CD4-positive, alpha-beta T cell treated with Interleukin-6 for 4 hours (primary cell): ENCODE results near the gene PRKAA1.
"Not testable (repeated sequence)": the region's sequence is repeated elsewhere in the genome, so short reads cannot be mapped to it uniquely, and the experiment has no call there.

ENCODE experiments used
- DNase-seq: peaks from one replicate; pipeline ENCODE4 v3.0.0-alpha.2; 2020; ENCODE audit warnings: mixed read lengths

Gene PRKAA1

DNA sequence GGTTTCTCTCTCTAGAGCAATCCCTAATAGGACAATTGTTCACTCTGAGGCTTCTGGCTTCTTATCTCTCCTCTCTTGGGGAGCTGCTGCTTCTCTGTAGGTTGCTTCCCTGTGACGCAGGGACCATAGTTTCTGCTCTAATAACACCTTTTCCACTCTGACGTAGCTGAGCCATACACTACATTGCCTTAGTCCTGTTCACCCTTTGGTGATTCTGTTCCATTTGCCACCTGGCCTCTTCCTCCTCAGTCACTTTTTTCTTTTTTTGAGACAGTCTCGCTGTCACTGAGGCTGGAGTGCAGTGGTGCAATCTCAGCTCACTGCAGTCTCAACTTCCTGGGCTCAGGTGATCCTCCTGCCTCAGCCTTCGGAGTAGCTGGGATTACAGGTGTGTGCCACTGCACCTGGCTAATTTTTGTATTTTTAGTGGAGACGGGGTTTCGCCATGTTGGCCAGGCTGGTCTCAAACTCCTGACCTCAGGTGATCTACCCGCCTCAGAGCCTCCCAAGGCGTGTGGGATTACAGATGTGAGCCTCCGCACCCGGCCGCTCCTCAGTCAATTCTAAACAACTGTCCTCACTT, 27.4 kb upstream of the PRKAA1 start:
- DNase-seq, result not testable (repeated sequence)

DNA sequence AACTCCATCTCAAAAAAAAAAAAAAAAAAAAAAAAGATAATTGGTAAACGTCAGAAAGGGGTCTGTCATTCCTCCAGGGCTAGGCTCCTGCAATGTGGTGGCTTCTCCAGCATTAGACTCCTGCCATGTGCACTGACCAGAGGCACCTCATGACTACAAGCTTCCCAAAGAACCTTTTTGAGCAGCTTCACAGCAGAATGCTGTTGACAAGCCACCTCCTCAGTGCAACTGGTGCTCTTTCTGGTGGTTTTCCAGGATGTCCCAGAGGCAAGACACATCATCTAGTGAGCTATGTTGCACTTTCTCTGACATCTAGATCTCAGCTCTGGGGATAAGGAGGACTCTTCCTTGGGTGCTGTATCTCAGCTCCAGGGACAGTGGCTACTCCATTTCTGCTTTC, 25.3 kb upstream of the PRKAA1 start:
- DNase-seq, result no peak

DNA sequence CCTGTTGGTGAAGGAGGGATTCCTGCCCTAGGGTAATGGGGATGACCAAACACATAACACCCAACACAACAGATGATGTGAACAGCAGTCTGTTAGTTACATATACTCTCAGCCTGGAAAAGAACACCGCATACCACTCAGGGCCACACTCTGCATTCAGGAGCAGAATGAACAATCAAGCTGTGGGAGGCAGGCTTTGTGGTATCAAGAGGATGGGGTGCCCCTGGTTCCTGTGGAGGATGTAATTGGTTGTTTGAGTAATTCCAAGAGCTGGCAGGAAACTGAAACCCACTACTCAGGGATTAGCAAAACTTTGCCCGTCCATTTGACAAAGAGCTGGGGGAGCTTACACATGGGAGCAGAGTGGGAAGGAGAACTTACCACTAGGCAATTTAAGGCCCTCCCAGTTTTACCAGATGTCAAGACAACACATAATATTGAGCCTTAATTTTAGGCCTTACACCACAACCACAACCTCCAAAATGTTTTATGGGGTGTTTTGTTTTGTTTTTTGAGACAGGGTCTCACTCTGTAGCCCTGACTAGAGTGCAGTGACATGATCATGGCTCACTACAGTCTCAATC, 15.6 kb upstream of the PRKAA1 start:
- no peak for DNase-seq

DNA sequence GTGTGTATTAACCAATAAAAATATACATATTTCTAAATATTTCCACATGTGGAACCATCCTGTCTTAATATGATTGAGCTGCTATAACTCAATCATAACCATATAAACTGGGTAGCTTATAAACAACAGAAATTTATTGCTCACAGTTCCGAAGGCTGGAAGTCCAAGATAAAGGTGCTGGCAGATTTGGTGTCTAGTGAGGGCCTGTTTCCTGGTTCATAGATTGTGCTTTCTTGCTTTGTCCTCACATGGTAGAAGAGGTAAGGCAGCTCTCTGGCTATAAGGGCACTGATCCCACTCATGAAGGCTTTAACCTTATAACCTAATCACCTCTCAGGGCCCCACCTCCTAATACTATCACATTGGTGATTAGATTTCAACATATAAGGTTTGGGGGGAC, 14.0 kb upstream of the PRKAA1 start:
- DNase-seq, result no peak

GRCh38 chr5:40801771-40802562, 3.8 kb upstream of the PRKAA1 start:
- DNase-seq, result no peak

DNA sequence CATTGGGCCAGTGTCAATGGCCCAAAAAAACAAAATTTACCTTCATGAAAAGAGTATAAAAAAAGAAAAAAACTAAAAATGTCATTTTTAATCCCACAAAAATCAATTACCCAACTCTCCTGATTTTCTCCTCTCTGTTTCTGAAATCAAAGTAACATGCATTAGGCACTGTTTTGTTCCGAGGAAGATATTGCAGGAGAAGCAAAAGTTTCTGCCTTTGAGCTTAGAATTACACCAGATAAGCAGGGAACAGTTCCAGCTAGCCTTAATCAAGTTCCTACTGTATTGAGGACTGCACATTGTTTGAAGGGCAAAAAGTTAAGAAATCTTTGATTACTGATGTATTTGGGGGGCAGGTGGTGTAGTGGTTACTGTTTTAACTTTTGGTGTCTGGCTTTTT, 1.1 kb upstream of the PRKAA1 start:
- DNase-seq, result no peak

- no peak for DNase-seq
Measured at GRCh38 chr5:40798801-40799210, 632 bp upstream of the PRKAA1 start.

DNA sequence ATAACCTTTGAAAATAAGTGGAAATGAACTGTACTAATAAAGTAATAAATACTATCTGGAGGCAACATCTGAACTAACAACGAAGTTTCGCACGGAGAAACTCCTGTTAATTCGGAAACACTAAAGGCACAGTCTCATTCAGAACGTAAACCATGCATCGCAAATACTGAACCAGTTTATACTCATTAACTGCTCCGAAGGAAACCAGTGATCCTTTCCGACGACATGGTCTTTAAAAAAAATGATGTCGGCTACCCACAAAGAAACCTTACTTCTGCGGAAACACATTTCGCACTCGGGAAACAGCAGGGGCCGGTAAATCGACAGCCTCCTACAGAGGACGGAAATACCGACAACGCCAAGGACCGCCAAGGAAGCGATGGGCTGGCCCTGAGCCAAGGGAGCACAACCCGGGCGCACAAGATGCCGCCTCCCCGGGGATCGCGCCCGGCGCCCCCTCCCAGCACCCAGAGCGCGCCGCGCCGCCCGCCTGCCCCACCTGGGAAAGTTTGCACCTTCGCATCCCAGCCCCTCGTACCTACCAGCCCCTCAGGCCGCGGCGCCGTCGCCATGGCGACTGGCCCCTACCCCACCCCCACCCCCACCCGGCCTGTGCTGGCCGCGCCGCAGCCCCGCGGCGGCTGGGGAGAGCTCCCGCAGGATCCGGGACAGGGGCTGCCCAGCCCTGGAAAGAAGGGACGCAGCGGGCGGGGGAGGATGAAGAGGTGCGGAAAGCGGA, 732 bp downstream of the PRKAA1 start:
- DNase-seq, result peak; percentile 84

- no peak for DNase-seq
Measured at GRCh38 chr5:40796487-40796889, 1.7 kb downstream of the PRKAA1 start.

DNA sequence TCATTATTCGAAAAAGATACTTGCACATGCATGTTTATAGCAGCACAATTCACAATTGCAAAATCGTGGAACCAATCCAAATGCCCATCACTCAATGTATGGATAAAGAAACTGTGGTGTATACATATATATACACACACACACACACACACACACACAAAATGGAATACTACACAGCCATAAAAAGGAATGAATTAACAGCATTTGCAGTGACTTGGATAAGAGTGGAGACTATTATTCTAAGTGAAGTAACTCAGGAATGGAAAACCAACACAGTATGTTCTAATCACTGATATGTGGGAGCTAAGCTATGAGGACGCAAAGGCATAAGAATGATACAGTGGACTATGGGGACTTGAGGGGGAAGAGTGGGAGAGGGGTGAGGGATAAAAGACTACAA, 3.3 kb downstream of the PRKAA1 start:
- not testable (repeated sequence) for DNase-seq

DNA sequence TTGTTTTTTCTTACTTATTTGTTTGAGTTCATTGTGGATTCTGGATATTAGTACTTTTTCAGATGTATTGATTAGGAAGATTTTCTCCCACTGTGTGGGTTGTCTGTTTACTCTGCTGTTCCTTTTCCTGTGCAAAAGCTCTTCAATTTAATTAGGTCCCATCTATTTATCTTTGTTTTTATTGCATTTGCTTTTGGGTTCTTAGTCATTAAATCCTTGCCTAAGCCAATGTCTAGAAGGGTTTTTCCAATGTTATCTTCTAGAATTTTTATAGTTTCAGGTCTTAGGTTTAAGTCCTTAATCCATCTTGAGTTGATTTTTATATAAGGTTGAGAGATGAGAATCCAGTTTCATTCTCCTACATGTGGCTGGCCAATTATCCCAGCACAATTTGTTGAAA, 3.8 kb downstream of the PRKAA1 start:
- DNase-seq, result not testable (repeated sequence)

DNA sequence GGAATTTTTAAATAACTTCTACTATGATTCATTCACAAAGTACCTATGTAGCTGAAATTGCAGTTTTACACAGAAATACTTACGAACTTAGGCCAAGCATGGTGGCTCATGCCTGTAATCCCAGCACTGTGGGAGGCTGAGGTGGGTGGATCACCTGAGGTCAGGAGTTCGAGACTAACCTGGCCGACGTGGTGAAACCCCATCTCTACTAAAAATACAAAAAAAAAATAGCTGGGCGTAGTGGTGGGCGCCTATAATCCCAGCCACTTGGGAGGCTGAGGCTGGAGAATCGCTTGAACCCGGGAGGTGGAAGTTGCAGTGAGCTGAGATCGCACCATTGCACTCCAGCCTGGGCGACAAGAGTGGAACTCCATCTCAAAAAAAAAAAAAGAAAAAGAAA, 5.5 kb downstream of the PRKAA1 start:
- DNase-seq, result not testable (repeated sequence)

- no peak for DNase-seq
Measured at GRCh38 chr5:40791715-40792139, 6.4 kb downstream of the PRKAA1 start.

DNA sequence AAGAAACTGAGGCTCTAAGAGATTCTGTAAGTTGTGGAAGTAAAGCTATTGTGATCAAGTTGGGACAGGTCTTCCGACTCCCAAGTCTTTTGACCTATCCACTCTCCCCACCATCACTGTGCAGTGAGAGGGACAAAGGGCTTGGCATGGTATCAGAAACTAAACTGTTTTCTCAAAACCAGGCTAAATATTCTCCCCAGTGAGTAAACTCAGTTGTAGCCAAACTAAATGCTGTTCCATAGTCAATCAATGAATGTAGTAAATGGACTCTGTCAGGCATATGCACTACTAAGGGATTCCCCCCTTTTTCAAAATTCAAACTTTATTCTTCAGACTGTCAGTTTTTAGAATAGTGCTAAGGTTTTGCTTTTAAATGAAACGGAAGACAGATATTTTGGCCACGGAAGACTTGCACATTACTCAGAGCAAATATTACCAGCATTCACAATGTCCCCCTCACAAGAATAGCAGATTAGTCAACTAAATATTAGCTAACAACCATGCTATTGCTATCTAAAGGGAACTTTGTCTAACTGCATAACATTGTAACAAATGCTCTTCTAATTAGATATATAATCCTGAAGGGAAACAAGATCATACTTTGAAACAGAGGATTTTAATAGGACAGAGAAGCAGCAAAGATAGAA, 7.1 kb downstream of the PRKAA1 start:
- no peak for DNase-seq

GRCh38 chr5:40788941-40789340, 9.2 kb downstream of the PRKAA1 start:
- DNase-seq, result not testable (repeated sequence)

DNA sequence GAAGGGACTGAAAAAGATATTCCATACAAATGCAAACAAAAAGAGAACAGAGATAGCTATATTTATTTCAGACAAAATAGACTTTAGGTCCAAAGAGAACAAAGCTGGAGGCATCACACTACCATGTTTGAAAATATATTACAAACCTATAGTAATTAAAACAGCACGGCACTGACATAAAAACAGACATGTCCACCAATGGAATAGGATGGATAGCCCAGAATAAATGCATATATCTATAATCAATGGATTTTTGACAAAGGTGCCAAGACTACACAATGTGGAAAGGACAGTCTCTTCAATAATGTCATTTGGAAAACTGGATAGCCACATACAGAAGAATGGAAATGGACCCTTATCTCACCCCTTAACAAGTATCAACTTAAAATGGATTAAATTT, 10.2 kb downstream of the PRKAA1 start:
- no peak for DNase-seq

GRCh38 chr5:40786664-40787063, 11.5 kb downstream of the PRKAA1 start:
- DNase-seq, result not testable (repeated sequence)

GRCh38 chr5:40784916-40785315, 13.3 kb downstream of the PRKAA1 start:
- no peak for DNase-seq

DNA sequence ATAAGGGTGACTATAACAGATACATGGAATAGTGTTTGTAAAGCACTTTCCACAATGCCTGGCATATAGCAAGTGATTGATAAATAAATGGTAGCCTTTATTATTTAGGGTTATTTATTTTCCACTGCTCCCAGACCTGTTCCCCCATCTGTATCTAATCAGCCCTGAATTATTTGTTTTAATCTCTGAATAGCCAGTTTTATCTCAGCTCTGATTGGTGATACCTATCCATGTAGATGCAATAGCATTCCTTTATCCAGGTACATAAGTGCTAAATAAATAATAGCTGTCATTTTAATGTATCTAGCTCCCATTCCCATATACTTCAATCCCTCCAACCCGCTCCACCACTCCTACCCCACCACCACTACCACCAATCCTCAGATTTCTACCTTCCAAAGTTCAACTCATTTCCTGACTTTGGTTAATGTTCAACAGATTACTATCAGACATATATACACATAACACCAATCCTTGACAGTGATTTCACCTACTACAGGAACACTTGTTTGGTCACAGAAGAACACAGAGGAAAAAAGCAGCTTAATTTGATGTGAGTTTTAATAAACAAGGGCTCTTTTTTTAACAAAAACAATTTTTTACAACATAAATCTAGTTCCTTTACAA, 14.0 kb downstream of the PRKAA1 start:
- DNase-seq, result no peak

- no peak for DNase-seq
Measured at GRCh38 chr5:40781843-40782409, 16.2 kb downstream of the PRKAA1 start.

DNA sequence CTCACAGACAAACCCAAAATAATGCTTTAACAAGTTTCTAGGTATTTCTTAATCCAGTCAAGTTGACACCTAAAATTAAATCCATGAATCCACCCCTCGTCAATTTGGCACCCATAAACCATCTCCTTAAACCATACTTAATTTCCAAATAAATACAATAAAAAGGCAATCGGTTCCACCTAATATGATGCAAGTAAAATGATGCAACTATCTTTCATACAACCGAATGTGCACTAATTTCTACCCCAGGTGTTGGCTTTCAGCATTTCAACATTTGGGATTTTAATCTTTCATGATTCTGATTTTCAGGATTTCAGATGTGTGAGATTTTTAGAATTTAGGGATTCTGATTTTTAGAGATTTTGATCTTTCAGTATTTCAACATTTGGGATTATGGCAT, 17.3 kb downstream of the PRKAA1 start:
- no peak for DNase-seq

DNA sequence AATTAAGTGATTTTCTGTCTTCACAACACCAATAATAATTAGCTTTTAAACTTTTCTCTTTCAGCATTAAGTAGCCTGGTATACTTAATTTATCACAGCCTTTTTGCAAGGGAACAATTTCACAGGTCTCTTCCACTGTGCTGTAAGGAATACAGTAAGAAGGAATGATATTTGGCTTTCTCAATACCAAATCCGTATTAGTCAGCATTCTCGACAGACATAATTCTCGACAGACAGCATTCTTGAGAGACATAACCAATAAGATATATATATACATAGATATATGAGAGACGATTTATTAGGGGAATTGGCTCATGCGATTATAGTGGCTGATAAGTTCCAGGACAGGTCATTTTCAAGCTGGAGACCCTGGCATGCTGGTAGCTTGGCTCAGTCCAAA, 18.0 kb downstream of the PRKAA1 start:
- DNase-seq, result no peak
